Stimulated activated CD8-positive, alpha-beta memory T cell treated with anti-CD3 and anti-CD28 coated beads, Interleukin-15, amount 100 ng/mL, for 24 hours (primary cell): ENCODE results near the gene OSBPL10.

Source experiments
- DNase-seq: peaks from one replicate; pipeline ENCODE4 v3.0.0-alpha.2; 2020; ENCODE audit warnings: low read depth

Gene OSBPL10

DNA sequence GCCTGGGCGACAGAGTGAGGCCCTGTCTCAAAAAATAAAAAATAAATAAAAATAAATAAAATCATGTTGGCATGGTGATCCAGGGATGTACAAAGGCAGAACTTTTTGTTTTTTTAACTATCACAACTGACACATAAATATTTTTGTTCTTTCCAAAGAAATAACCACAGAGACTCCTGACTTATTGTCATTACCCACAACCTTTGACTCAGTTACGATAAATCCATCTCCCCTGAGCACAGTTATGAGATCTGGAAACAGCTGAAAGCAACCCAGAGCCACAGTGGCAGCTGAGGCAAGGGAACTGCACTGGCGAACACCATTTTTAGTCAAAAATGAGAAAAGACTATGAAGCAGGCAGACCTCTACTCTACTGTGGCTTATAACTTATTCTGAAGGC lies 24.0 kb downstream of the OSBPL10 start:
- DNase-seq: no peak

GRCh38 chr3:31955581-31955980 lies 25.5 kb downstream of the OSBPL10 start:
- DNase-seq: no peak

DNA sequence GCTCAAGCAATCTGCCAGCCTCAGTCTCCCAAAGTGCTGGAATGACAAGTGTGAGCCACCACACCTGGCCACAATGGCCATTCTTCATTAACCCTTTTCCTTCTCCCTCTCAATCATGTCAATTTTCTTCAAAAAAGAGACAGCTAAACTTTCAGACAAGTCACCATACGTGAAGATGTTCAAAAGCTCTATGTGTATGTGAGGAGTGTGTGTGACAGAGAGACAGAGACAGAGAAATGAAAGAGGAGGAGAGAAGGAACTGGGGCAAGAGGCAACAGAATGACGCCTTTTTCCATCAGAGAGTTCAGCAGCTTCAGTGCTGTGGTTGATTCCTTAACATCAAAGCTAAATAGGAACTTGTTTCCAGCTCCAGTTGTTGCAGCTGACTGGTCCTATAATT lies 27.4 kb downstream of the OSBPL10 start:
- DNase-seq: no peak

GRCh38 chr3:31953091-31953490 lies 28.0 kb downstream of the OSBPL10 start:
- DNase-seq: no peak

GRCh38 chr3:31952205-31952604 lies 28.9 kb downstream of the OSBPL10 start:
- no peak for DNase-seq

DNA sequence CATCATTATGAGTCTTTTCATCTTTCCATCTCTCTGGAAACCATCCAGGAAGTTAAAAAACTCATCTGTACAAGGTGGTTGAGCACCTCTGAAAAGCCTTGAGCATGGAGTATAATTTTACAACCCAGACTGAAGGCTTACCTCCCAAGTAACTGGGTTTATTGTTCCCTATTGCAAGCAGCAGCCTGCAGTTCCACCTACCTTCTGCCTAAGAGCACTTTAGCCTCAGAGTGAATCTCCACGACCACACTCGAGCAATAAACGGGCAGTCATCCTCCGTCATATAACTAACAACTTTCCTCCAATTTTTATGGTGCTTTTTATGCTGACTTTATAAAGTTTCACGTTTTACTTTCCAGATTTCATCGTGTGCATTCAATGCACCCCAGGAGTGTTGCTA lies 32.8 kb downstream of the OSBPL10 start:
- no peak for DNase-seq

GRCh38 chr3:31947671-31948091 lies 33.4 kb downstream of the OSBPL10 start:
- DNase-seq: no peak

GRCh38 chr3:31947162-31947561 lies 33.9 kb downstream of the OSBPL10 start:
- DNase-seq: no peak

GRCh38 chr3:31946484-31947081 lies 34.5 kb downstream of the OSBPL10 start:
- DNase-seq: no peak

GRCh38 chr3:31945738-31946052 lies 35.4 kb downstream of the OSBPL10 start:
- DNase-seq: no peak

- no peak for DNase-seq
Measured at GRCh38 chr3:31943041-31943440, 38.0 kb downstream of the OSBPL10 start.

DNA sequence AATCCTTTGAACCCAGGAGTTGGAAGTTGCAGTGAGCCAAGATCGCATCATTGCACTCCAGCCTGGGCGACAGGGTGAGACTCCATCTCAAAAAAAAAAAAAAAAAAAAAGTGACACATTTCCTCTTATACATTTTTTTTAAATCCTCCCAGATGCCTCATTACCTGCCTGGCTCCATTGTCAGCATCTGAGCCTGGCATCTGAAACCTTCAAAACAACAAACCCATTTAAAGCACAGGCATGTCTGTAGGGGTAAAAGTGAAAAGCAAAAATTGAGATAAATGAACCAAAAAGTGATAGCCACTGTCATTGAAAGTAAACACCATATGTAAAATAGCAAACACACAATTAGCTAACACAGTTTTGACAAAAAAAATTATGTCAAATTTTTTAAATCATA lies 38.6 kb downstream of the OSBPL10 start:
- no peak for DNase-seq

DNA sequence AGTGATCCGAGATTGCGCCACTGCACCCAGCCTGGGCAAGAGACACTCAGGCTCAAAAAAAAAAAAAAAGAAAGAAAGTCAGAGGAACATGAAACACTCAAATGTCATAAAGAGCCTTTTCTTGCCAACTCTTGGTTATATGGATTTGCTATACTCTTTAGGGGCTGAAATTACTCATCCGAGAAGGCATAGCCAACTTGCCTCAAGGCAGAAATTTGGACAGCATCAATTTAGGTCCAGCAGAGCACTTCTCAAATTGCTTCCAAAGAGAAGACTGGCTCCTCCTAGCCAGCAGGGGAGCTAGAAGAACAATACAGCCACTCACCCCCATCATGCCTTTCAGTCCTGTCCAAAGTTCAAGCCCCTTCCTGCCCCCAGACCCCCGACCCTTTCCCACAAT lies 43.8 kb downstream of the OSBPL10 start:
- DNase-seq: no peak

- DNase-seq: no peak
Measured at GRCh38 chr3:31936420-31937060, 44.5 kb downstream of the OSBPL10 start.

GRCh38 chr3:31934866-31935265 lies 46.2 kb downstream of the OSBPL10 start:
- no peak for DNase-seq

- DNase-seq: no peak
Measured at GRCh38 chr3:31934018-31934417, 47.0 kb downstream of the OSBPL10 start.

- DNase-seq: no peak
Measured at GRCh38 chr3:31932990-31933389, 48.1 kb downstream of the OSBPL10 start.

- DNase-seq: no peak
Measured at GRCh38 chr3:31929826-31930502, 51.1 kb downstream of the OSBPL10 start.

- no peak for DNase-seq
Measured at GRCh38 chr3:31927811-31928210, 53.3 kb downstream of the OSBPL10 start.

DNA sequence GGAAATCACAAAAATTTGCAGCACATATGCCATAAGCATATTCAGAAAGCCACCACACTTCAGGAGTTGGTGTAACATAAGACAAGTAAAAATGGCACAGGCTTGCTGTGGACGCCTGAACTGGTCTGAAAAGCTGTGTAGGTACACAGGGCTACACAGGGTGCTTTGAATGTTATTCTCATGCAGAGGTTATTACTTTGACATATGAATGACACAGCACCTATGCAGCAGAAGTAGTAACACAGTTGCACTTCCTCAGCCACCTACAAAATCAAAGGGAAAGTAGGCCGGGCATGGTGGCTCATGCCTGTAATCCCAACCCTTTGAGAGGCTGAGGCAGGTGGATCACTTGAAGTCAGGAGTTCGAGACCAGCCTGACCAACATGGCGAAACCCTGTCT lies 54.5 kb downstream of the OSBPL10 start:
- no peak for DNase-seq

DNA sequence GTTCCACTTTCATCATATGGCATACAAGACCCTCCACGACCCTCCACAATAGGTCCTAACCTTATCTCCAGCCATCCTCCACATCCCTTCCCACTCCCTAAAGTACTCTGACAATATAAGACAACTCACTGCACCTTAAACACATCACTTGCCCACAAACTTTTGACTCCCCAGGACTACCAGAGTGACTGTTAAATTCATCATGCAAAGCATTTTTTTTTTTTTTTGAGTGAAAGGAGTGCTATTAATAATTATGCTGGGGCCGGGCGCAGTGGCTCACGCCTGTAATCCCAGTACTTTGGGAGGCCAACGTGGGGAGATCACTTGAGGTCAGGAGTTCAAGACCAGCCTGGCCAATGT lies 55.8 kb downstream of the OSBPL10 start:
- DNase-seq: no peak

DNA sequence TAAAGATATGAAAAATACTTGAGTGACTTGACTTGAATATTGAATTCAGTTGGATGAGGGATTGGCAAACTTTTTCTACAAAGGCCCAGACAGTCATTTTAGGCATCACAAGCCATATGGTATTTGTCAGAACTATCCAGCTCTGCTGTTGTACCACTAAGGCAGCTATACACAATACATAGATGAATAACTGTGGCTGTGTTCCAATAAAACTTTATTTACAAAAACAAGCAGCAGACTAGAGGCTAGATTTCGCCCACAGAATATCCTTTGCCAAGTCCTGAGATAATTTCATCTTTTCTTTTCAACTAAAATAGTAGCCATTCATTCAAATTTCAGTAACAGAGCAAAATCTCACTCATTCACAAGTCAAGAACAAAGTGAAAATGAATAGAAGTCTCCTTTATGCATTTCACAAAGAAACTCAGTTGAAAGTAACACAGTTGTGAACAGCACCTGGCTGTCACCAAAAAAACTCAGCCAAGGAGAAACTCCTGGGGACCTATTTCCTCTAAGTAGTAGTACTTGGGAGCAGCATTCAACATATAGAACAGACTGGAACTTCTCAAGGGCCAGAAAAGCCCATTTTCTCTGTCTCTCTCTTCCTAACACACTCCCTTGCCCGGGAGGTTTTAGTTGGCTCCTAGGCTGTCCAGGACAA lies 56.3 kb downstream of the OSBPL10 start:
- DNase-seq: no peak

DNA sequence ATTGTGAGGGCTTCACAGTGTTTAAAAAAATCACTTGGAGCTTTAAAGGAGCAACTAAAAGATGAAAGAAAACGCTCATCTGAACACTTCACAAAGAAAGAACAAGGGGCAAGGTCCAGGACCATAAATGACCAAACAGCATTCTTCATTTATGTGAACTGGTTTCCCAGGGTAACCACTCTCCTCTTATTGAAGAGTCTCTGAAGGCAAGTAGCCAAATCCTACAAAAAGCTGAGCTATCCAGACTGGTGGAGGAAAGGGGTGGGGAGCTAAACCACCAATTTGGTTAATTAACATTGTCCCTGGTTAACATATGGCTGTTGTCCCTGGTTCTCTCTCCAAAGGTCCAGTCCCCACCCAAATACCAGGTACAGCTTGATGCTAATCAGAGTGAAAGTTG lies 58.1 kb downstream of the OSBPL10 start:
- DNase-seq: no peak
